AG09309 (cell line): ENCODE measurements around the gene GABRE.

ENCODE experiments used
- DNase-seq: peaks from one replicate; pipeline ENCODE4 v3.0.0-alpha.2; 2010; ENCODE audit warnings: low read depth
- H3K4me3 ChIP-seq: 2 replicates; pipeline ENCODE4 v1.5.1; 2011; ENCODE audit warnings: mild to moderate bottlenecking, low read depth, low read length, moderate library complexity; ENCODE audit not compliant: control insufficient read depth
- CTCF ChIP-seq: IDR thresholded peaks from 2 replicates; pipeline ENCODE4 v1.5.1; 2011; ENCODE audit warnings: mild to moderate bottlenecking, low read depth, low read length, inconsistent platforms; ENCODE audit not compliant: insufficient read depth, control insufficient read depth; ENCODE audit errors: missing control alignments

The GABRE gene, protein sequence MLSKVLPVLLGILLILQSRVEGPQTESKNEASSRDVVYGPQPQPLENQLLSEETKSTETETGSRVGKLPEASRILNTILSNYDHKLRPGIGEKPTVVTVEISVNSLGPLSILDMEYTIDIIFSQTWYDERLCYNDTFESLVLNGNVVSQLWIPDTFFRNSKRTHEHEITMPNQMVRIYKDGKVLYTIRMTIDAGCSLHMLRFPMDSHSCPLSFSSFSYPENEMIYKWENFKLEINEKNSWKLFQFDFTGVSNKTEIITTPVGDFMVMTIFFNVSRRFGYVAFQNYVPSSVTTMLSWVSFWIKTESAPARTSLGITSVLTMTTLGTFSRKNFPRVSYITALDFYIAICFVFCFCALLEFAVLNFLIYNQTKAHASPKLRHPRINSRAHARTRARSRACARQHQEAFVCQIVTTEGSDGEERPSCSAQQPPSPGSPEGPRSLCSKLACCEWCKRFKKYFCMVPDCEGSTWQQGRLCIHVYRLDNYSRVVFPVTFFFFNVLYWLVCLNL

DNA sequence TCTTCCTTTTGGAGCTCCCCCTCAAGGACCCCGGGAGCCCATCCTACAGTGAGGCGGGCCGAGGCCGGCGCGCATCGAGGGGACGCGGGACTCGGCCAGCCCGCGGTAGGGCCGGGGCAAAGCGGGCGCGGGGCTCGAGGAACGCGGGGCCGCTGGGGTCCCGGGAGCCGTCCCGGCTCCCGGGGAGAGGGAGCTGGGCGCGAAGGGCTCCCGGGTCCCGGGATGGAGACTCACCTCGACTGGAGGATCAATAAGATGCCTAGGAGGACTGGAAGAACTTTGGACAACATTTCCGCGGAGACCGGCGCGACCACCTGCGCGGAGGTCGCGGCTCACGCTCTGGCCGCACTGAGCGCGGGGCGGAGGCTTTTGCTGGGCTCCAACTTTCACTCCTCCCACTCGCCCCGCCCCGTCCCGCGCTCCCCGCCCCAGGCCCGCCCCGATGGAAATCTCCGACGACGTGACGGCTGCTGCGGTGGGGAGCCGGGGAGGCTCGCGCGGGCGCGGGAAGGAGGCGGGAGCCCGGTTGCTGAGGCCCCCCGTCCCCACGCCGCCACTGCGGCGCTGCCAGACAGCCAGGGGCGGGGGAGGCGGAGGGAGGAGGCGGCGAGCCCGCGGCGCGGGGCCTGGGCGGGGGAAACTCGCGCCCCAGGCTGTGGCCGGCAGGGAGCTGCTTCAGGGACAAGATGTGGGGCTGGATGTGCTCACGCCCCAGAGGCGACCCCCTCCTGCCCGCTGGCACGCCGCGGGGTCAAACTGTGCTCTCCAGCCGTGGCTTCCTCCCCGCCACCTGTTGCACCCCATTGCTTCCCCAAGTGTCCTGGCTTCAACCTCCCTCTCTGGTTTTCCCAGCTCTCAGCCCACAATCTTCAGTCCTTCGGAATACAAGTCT lies at the start of gene GABRE:
TSS of gene GABRE (minus strand) at position 341 of the 892 bp plus-strand sequence. CDS start at position 290, 51 bp downstream.
- no peak for DNase-seq
- no peak for TF ChIP-seq CTCF
- H3K4me3 ChIP-seq: peak within 1 kb of the TSS; percentile 61

DNA sequence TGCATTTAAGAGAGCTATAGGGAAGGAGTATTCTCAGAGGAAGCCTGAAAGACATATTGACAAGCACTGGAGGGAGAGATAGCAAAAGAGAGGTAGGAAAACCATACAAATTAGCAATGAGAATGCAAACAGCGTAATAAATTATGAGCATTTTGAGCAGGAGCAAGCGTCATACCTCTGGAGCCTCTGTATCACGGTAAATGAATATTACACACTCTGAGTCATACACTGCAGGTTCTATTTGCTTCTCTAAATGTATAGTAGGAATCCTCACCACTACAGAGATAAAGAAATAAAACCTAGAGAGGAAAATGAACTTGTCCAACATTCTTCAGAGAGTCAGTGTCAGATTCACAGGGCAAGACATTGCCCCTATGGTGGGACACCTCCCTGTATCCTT lies 46.4 kb upstream of the GABRE start:
- TF ChIP-seq CTCF: no peak
- H3K4me3 ChIP-seq: no peak overlapping the region
- DNase-seq: no peak

GRCh38 chrX:151999813-152000212 lies 25.3 kb upstream of the GABRE start:
- no peak for TF ChIP-seq CTCF
- H3K4me3 ChIP-seq: no peak overlapping the region
- no peak for DNase-seq

DNA sequence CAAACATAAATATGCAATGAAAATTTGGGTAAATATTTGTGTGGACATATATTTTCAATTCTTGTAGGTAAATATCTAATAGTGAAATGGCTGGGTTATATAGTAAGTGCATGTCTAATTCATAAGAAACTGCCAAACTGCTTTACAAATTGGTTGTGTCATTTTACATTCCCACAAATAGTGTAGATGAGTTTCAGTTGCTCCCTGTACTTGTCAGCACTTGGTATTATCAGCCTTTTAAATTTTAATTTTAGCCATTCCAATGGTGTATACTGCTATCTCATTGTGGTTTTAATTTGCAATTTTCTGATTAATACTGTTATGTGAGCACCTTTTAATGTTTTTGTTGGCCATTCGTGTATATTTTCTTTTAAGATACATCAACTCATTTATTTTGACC lies 23.1 kb upstream of the GABRE start:
- H3K4me3 ChIP-seq: no peak overlapping the region
- TF ChIP-seq CTCF: no peak

DNA sequence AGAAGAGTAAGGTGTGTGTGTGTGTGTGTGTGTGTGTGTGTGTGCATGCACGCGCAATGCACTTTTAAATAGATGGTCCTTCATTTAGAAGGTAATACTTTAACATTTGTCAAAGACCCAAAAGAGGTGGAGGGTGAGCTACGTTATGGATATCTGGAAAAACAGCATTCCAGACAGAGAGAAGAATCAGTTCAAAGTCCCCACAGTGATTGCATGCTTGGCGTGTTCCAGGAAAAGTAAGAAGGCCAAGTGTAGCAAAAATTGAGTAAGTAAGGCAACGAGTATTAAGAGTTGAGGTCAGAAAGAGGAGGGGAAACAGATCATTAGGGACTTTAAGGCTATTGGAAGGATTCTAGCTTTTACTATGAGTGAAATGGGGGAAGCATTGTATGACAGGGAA lies 21.9 kb upstream of the GABRE start:
- TF ChIP-seq CTCF: no peak
- DNase-seq: no peak
- H3K4me3 ChIP-seq: no peak overlapping the region

More for the DNA sequence above, 23.1 kb upstream of the GABRE start:
- no peak for DNase-seq

DNA sequence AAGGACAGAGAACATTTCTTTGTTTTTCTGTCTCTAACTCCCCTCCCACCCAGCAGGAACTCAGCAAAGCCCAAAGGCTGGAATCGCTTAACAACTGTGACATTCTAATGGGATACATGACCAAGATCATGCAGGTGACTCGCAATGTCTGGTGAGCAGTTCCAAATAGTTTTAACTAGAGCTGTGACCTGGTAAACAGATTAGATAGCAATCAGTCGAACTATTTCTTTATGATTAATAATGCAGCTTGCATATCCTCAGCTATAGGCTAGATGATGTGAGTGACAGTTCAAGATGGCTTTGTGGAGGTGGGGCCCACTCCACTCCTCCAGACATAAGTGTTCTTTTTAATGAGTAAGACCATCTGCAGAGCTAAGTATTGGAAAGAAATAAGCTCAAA lies 20.0 kb upstream of the GABRE start:
- no peak for DNase-seq
- no peak overlapping the region for H3K4me3 ChIP-seq
- no peak for TF ChIP-seq CTCF
